K562 (cell line): ENCODE results near the gene PSRC1. TPM values are rescaled to one million over a fixed set of nuclear protein-coding genes. Genes with fewer than 3 reads are reported as not detected.

ENCODE experiments used
- CTCF ChIP-seq, 3 experiments: IDR thresholded peaks in 2 of 3; conservative IDR thresholded peaks in 1 of 3; 2 replicates each; pipeline ENCODE4 v1.5.1; 2011 to 2012; ENCODE audit warnings: low read length in 3 of 3, mild to moderate bottlenecking in 3 of 3, control low read depth in 2 of 3, improper control_type of control experiment in 1 of 3, inconsistent platforms in 1 of 3, low read depth in 1 of 3, mixed read lengths in 1 of 3, moderate library complexity in 1 of 3; ENCODE audit not compliant: insufficient read depth in 2 of 3
- GABPA ChIP-seq: fragments of 200-800 bp; sonication (Bioruptor generic); conservative IDR thresholded peaks from 2 replicates; pipeline ENCODE4 v1.6.1; 2016; ENCODE audit warnings: low read depth, missing genetic modification characterization, missing compliant biosample characterization
- JUND ChIP-seq, 2 experiments: IDR thresholded peaks; 2 replicates in 1 of 2; 3 replicates in 1 of 2; pipeline ENCODE4 v1.6.1; 2011; ENCODE audit warnings: borderline replicate concordance in 2 of 2, low read depth in 2 of 2, low read length in 2 of 2, improper control_type of control experiment in 1 of 2, missing biosample characterization in 1 of 2, missing genetic modification characterization in 1 of 2, missing genetic modification reagents in 1 of 2
- RAD21 ChIP-seq, 2 experiments: fragments of 250-450 bp in 1 of 2; fragments of 450-650 bp in 1 of 2; sonication (Bioruptor Pico) in 1 of 2; formaldehyde crosslinking in 1 of 2; IDR thresholded peaks in 1 of 2; conservative IDR thresholded peaks in 1 of 2; 2 replicates each; pipeline versions ENCODE4 v1.4.0 to v1.8.0; 2020 to 2022; ENCODE audit warnings: mild to moderate bottlenecking in 2 of 2, moderate library complexity in 1 of 2
- SMAD2 ChIP-seq: fragments of 150-350 bp; IDR thresholded peaks from 2 replicates; pipeline ENCODE4 v1.6.1; 2014; ENCODE audit warnings: low read depth, mild to moderate bottlenecking, low read length
- STAG1 ChIP-seq: sonication (generic); formaldehyde crosslinking; IDR thresholded peaks from 2 replicates; pipeline ENCODE4 v1.5.0; 2020; ENCODE audit warnings: missing genetic modification reagents, borderline replicate concordance
- VEZF1 ChIP-seq: fragments of 200-800 bp; sonication (Bioruptor generic); IDR thresholded peaks from 2 replicates; pipeline ENCODE4 v1.6.1; 2017; ENCODE audit warnings: missing genetic modification characterization, missing compliant biosample characterization
- ZBTB49 ChIP-seq: sonication (generic); formaldehyde crosslinking; IDR thresholded peaks from 2 replicates; pipeline ENCODE4 v1.8.0; 2022; ENCODE audit warnings: missing genetic modification reagents, mild to moderate bottlenecking, borderline replicate concordance
- ZNF212 ChIP-seq: fragments of 450-650 bp; formaldehyde crosslinking; IDR thresholded peaks from 2 replicates; pipeline ENCODE4 v1.4.0; 2020; ENCODE audit warnings: mild to moderate bottlenecking
- ZNF561 ChIP-seq: fragments of 450-650 bp; formaldehyde crosslinking; conservative IDR thresholded peaks from 2 replicates; pipeline ENCODE4 v1.4.0; 2020; ENCODE audit warnings: mild to moderate bottlenecking, moderate library complexity
- ZNF830 ChIP-seq: fragments of 250-450 bp; sonication (Bioruptor Pico); IDR thresholded peaks from 2 replicates; pipeline ENCODE4 v1.5.0; 2021; ENCODE audit warnings: mild to moderate bottlenecking
- polyA plus RNA-seq, 8 experiments: library from polyadenylated mRNA; depleted of rRNA in 4 of 8; stranded (reverse) in 5 of 8; unstranded in 3 of 8; fragments of >200 nt; fragmentation: Nextera tagmentation in 2 of 8; fragmentation: Illumina TruSeq in 1 of 8; extraction: Ambion mirVana in 2 of 8; extraction: Trizol in 1 of 8; gene quantifications; 2 replicates each; pipeline versions ENCODE4 v1.2.1 to v1.2.3, GENCODE V29; 2011 to 2014; ENCODE audit warnings: inconsistent platforms in 1 of 8, missing spikeins in 1 of 8
- total RNA-seq, 7 experiments: library from RNA; depleted of rRNA in 6 of 7; stranded (reverse); fragments of >200 nt in 6 of 7; fragmentation: Illumina TruSeq in 2 of 7; extraction: Trizol in 2 of 7; gene quantifications; 2 replicates each; pipeline versions ENCODE4 v1.2.1 to v1.2.3, GENCODE V29; 2011 to 2021; ENCODE audit warnings: low replicate concordance in 1 of 7

The PSRC1 gene
- total and polyA plus RNA-seq, 9 of the 15 experiments (the other 6 are each of a cell fraction or from before 2014, with no cell fraction given), result 6.5 to 65.2 (median 39.3) TPM

GRCh38 chr1:109277434-109278204 lies 5.3 kb downstream of the PSRC1 start (continued):
- TF ChIP-seq ZBTB49 (peak; percentile 41; the same call in 1 of the 2 replicates), STAG1 (CRISPR knock-in tag) (peak; percentile 49; the same call in 1 of the 2 replicates), ZNF212 (CRISPR knock-in tag) (no peak), RAD21 (CRISPR knock-in tag; conservative IDR thresholded peaks at IDR 0.05 in 1 of 2, IDR thresholded peaks at IDR 0.05 in 1 of 2) (peak; percentile 89 to 98), GABPA (tag) (0 out of 2 replicates have a peak, but pooled peaks have one; percentile 31), CTCF (IDR thresholded peaks at IDR 0.05 in 2 of 3, conservative IDR thresholded peaks at IDR 0.05 in 1 of 3; ENCODE audit: insufficient read depth in 2 of 3, low read depth in 1 of 3, low read length in 3 of 3) (peak; percentile 95 to 99 (median 97)), ZNF561 (no peak), VEZF1 (peak; percentile 46; the same call in 1 of the 2 replicates), SMAD2 (no peak), ZNF830 (CRISPR knock-in tag) (peak; percentile 46; the same call in 1 of the 2 replicates), JUND (IDR thresholded peaks at IDR 0.05; ENCODE audit: borderline replicate concordance, low read depth, low read length) (peak; percentile 61), JUND (tag; IDR thresholded peaks at IDR 0.05; ENCODE audit: borderline replicate concordance, low read depth, low read length) (peak; percentile 56; the same call in 1 of the 3 replicates)
